Stomach (tissue), 9 donors: ENCODE data around the gene SMAD7. TPM values are rescaled to one million over a fixed set of nuclear protein-coding genes. Genes with fewer than 3 reads are reported as not detected.
A peak's percentile ranks its signal among the peaks of the same experiment; 100 is the strongest.

ENCODE experiments used
- DNase-seq, 2 donors: peaks; one replicate each; pipeline versions ENCODE4 v3.0.0 to v3.0.0-alpha.2; 2013 to 2019
- H3K27ac ChIP-seq, 5 donors: fragments of 200-600 bp in 4 of 5; sonication (generic) in 4 of 5; one replicate each; pipeline ENCODE4 v1.5.1; 2013 to 2019; ENCODE audit warnings: mild to moderate bottlenecking in 1 of 5, moderate library complexity in 1 of 5
- H3K27me3 ChIP-seq, 3 donors: fragments of 200-600 bp; sonication (generic); one replicate each; pipeline ENCODE4 v1.5.1; 2017 to 2019; ENCODE audit warnings: mixed run types in 1 of 3
- H3K36me3 ChIP-seq, 4 donors: fragments of 200-600 bp; sonication (generic); 1 replicate in 3 of 4; 2 replicates in 1 of 4; pipeline ENCODE4 v1.5.1; 2016 to 2019
- H3K4me1 ChIP-seq, 4 donors: fragments of 200-600 bp; sonication (generic); one replicate each; pipeline ENCODE4 v1.5.1; 2016 to 2019
- H3K4me3 ChIP-seq, 4 donors: fragments of 200-600 bp; sonication (generic) in 3 of 4; one replicate each; pipeline ENCODE4 v1.5.1; 2016 to 2019; ENCODE audit warnings: mild to moderate bottlenecking in 1 of 4
- H3K9me3 ChIP-seq, 4 donors: fragments of 200-600 bp; sonication (generic); one replicate each; pipeline ENCODE4 v1.5.1; 2016 to 2019
- EP300 ChIP-seq: sonication (generic); formaldehyde crosslinking; IDR thresholded peaks from one replicate; pipeline ENCODE4 v1.6.1; 2017; ENCODE audit warnings: antibody characterized with exemption
- POLR2A ChIP-seq, 4 donors: fragments of 450-650 bp; IDR thresholded peaks; one replicate each; pipeline ENCODE4 v1.6.1; 2016; ENCODE audit warnings: antibody characterized with exemption in 4 of 4, control low read depth in 2 of 4, mild to moderate bottlenecking in 1 of 4, moderate library complexity in 1 of 4
- POLR2AphosphoS5 ChIP-seq, 3 donors: sonication (generic); formaldehyde crosslinking; IDR thresholded peaks; one replicate each; pipeline ENCODE4 v1.6.1; 2016; ENCODE audit warnings: antibody characterized with exemption in 3 of 3
- WGBS, 5 donors: extraction: QIAGEN DNeasy Blood & Tissue Kit in 3 of 5; methylation state at CpG; one replicate each; pipeline versions ENCODE4 v1.1.5 to v1.1.7; 2013 to 2018; 5-methylcytosine and 5-hydroxymethylcytosine counted together
- intact Hi-C: fragments of 100-400 bp; cut with DNase I; formaldehyde crosslinking; loops from one replicate; pipeline ENCODE4 v1.15.1; 2023; ENCODE audit warnings: low total_unique reads
- polyA plus RNA-seq, 3 donors: library from polyadenylated mRNA; stranded (reverse); fragments of 200-250 nt; gene quantifications; one replicate each; pipeline ENCODE4 v1.2.3, GENCODE V29; 2013
- total RNA-seq, 5 donors: library from RNA; depleted of rRNA; stranded (reverse); fragments of >200 nt; gene quantifications; one replicate each; pipeline versions ENCODE4 v1.1.0 to v1.2.3, GENCODE V29; 2014 to 2016
- TF ChIP-seq, protein P1 (sequence below), 7 experiments: fragments of 450-650 bp in 4 of 7; fragments of 200-600 bp in 3 of 7; sonication (generic) in 3 of 7; IDR thresholded peaks; one replicate each; pipeline ENCODE4 v1.5.1; 2016 to 2019; ENCODE audit warnings: antibody characterized with exemption in 7 of 7, control low read depth in 2 of 7, mild to moderate bottlenecking in 1 of 7
- donor health status: healthy with polysubstance abuse.
- donor health status: Bipolar disorder and iron deficiency.
- donor health status: healthy.

SMAD7 gene
- total and polyA plus RNA-seq, 8 donors, result 4.5 to 123 (median 10.6) TPM

DNA sequence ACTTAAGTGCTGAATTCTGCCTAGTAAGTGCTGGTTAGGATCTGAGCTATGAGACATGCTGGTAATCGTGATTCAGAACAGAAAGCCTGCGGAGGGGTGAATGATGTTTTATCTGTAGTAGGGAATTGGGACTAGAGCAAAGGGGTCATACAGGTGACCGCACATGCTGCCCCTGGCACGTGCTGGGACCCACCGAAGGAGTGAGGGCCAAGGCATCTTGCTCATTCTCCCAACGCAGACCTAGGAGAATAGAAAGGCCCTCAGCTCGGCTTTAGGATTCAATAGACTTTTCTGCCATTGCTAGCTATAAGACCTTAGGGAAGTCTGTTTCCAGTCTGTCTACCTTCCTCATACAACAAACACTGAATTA is 8.8 kb upstream of the SMAD7 start:
- intact Hi-C loops, result no loop called here

DNA sequence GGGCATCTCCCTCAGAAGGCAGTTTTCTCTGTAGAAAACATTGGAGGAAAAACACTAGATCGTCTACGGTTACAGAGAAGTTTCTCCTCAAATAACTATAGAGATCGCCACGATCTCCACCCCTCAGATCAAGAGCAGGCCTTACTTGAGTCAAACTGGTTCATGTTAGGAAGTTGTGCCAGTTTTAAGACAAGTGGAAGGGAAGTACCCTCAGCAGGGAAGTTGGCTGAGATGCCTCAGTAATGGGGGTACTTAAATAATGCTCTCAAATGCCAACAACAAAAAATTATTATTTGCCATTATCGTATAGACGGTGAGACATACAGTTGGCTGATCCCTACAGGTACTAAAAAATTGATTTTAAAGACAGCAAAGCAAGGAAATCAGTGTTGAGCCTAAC is 8.2 kb upstream of the SMAD7 start:
- H3K27me3 ChIP-seq, result no peaks in the 10 kb centered on the region
- intact Hi-C loops, result no loop called here
- TF ChIP-seq POLR2A (IDR thresholded peaks at IDR 0.05), result no peak
- TF ChIP-seq, protein P1, sequence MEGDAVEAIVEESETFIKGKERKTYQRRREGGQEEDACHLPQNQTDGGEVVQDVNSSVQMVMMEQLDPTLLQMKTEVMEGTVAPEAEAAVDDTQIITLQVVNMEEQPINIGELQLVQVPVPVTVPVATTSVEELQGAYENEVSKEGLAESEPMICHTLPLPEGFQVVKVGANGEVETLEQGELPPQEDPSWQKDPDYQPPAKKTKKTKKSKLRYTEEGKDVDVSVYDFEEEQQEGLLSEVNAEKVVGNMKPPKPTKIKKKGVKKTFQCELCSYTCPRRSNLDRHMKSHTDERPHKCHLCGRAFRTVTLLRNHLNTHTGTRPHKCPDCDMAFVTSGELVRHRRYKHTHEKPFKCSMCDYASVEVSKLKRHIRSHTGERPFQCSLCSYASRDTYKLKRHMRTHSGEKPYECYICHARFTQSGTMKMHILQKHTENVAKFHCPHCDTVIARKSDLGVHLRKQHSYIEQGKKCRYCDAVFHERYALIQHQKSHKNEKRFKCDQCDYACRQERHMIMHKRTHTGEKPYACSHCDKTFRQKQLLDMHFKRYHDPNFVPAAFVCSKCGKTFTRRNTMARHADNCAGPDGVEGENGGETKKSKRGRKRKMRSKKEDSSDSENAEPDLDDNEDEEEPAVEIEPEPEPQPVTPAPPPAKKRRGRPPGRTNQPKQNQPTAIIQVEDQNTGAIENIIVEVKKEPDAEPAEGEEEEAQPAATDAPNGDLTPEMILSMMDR (IDR thresholded peaks at IDR 0.05), result no peak
- TF ChIP-seq POLR2AphosphoS5 (IDR thresholded peaks at IDR 0.05), result no peak
- no peak for TF ChIP-seq EP300
- 92 to 97% (median 93%) methylated on average over 6 of the region's 6 CpGs for WGBS, 5 donors
- no peak for DNase-seq
- no peaks in the 10 kb centered on the region for H3K36me3 ChIP-seq
- no peaks in the 10 kb centered on the region for H3K9me3 ChIP-seq
- no peak overlapping the region for H3K27ac ChIP-seq
- no peak overlapping the region for H3K4me3 ChIP-seq
- H3K4me1 ChIP-seq, result peaks cover 17 to 40% (median 21%) of the 10 kb centered on the region in 4 donors

More for the DNA sequence above, 8.8 kb upstream of the SMAD7 start:
- Histone ChIP-seq H3K27ac (no peak overlapping the region), H3K27me3 (no peaks in the 10 kb centered on the region), H3K9me3 (no peaks in the 10 kb centered on the region), H3K36me3 (no peaks in the 10 kb centered on the region), H3K4me1 (peaks cover 17 to 39% (median 22%) of the 10 kb centered on the region in 4 donors), H3K4me3 (no peak overlapping the region)
- TF ChIP-seq POLR2A (IDR thresholded peaks at IDR 0.05), result no peak
- TF ChIP-seq, protein P1 (IDR thresholded peaks at IDR 0.05), result no peak
- TF ChIP-seq POLR2AphosphoS5 (IDR thresholded peaks at IDR 0.05), result no peak
- TF ChIP-seq EP300, result no peak
- 74 to 93% (median 88%) methylated on average over 7 of the region's 7 CpGs for WGBS, 5 donors
- no peak for DNase-seq

DNA sequence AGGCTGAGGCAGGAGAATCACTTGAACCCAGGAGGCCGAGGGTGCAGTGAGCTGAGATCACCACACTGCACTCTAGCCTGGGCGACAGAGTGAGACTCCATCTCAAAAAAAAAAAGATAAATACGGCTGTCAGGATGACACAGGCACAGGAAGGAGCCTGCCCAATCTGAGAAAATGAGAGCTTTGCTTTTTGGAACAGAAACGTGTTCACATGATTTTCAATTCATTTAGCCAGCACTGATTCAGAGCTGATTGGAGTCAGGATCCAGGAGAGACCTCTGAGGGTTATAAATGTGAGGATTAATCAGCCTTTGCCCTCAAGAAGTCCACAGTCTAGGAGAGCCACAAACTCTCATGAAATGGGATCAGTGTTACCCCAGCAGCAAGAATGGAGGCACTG is 6.9 kb upstream of the SMAD7 start:
- WGBS, 5 donors, result 59 to 82% (median 80%) methylated on average over 4 of the region's 4 CpGs
- H3K36me3 ChIP-seq, result no peaks in the 10 kb centered on the region
- no peaks in the 10 kb centered on the region for H3K9me3 ChIP-seq
- no peak overlapping the region for H3K4me3 ChIP-seq
- H3K4me1 ChIP-seq, result peaks cover 17 to 52% (median 26%) of the 10 kb centered on the region in 4 donors
- peak overlapping the region in 4 of 5 donors; percentile 13 to 99 (median 60) for H3K27ac ChIP-seq
- TF ChIP-seq, protein P1 (IDR thresholded peaks at IDR 0.05), result no peak
- TF ChIP-seq POLR2AphosphoS5 (IDR thresholded peaks at IDR 0.05), result no peak
- TF ChIP-seq POLR2A (IDR thresholded peaks at IDR 0.05), result no peak
- no peak for TF ChIP-seq EP300
- intact Hi-C loops, result no loop called here
- no peaks in the 10 kb centered on the region for H3K27me3 ChIP-seq
- no peak for DNase-seq

DNA sequence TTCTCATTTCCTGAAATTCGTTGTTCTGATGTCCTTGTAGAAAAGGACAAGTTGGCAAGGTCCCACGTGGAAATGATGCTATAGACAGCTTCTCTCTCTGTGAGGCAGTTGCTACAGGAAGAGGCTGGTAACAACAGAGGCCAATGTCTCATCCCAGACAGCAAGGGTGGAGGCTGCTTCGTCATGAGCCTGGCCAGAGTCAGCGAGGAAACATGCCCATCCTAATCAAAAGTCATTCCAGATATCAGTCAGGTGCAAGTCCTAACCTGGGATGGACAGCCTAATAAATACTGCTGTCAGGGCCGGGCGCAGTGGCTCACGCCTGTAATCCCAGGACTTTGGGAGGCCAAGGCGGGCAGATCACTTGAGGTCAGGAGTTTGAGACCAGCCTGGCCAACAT is 6.4 kb upstream of the SMAD7 start:
- WGBS, 5 donors, result 80 to 85% (median 81%) methylated on average over 8 of the region's 8 CpGs
- H3K27me3 ChIP-seq, result no peaks in the 10 kb centered on the region
- TF ChIP-seq, protein P1 (IDR thresholded peaks at IDR 0.05), result no peak
- TF ChIP-seq POLR2A (IDR thresholded peaks at IDR 0.05), result no peak
- no peak for TF ChIP-seq POLR2AphosphoS5 (IDR thresholded peaks at IDR 0.05)
- TF ChIP-seq EP300, result no peak
- H3K36me3 ChIP-seq, result no peaks in the 10 kb centered on the region
- peaks cover 17 to 52% (median 26%) of the 10 kb centered on the region in 4 donors for H3K4me1 ChIP-seq
- no peak for DNase-seq
- no peak overlapping the region for H3K4me3 ChIP-seq
- H3K9me3 ChIP-seq, result no peaks in the 10 kb centered on the region
- H3K27ac ChIP-seq, result peak overlapping the region in 4 of 5 donors; percentile 13 to 99 (median 92)
- intact Hi-C loops, result no loop called here
